HepG2 (cell line): Measurements from ENCODE around the gene F7. TPM values are rescaled to one million over a fixed set of nuclear protein-coding genes. Genes with fewer than 3 reads are reported as not detected.

Experiments
- E2F5 ChIP-seq: sonication (generic); formaldehyde crosslinking; conservative IDR thresholded peaks from 2 replicates; pipeline ENCODE4 v1.4.0; 2020; ENCODE audit warnings: missing genetic modification reagents
- GMEB1 ChIP-seq: sonication (generic); formaldehyde crosslinking; IDR thresholded peaks from 2 replicates; pipeline ENCODE4 v1.5.1; 2020; ENCODE audit warnings: missing genetic modification reagents, mild to moderate bottlenecking, borderline replicate concordance
- KIAA2018 ChIP-seq: sonication (generic); formaldehyde crosslinking; IDR thresholded peaks from 2 replicates; pipeline ENCODE4 v1.5.0; 2020; ENCODE audit warnings: mild to moderate bottlenecking, missing genetic modification reagents, borderline replicate concordance
- MTA3 ChIP-seq: sonication (generic); formaldehyde crosslinking; IDR thresholded peaks from 2 replicates; pipeline ENCODE4 v1.4.0; 2020; ENCODE audit warnings: missing genetic modification reagents
- NBN ChIP-seq: fragments of 450-650 bp; conservative IDR thresholded peaks from 2 replicates; pipeline ENCODE4 v1.6.1; 2017
- PLSCR1 ChIP-seq: sonication (generic); formaldehyde crosslinking; IDR thresholded peaks from 2 replicates; pipeline ENCODE4 v1.5.0; 2020; ENCODE audit warnings: missing genetic modification reagents, mild to moderate bottlenecking, borderline replicate concordance
- RNF219 ChIP-seq: sonication (generic); formaldehyde crosslinking; IDR thresholded peaks from 2 replicates; pipeline ENCODE4 v1.5.0; 2020; ENCODE audit warnings: mild to moderate bottlenecking, missing genetic modification reagents
- ZNF160 ChIP-seq: sonication (generic); formaldehyde crosslinking; IDR thresholded peaks from 2 replicates; pipeline ENCODE4 v1.8.0; 2022; ENCODE audit warnings: mild to moderate bottlenecking, inconsistent platforms, missing genetic modification reagents
- ZNF225 ChIP-seq: sonication (generic); formaldehyde crosslinking; IDR thresholded peaks from 2 replicates; pipeline ENCODE4 v1.4.0; 2020; ENCODE audit warnings: mild to moderate bottlenecking, missing genetic modification reagents
- ZNF556 ChIP-seq: sonication (generic); formaldehyde crosslinking; IDR thresholded peaks from 2 replicates; pipeline ENCODE4 v1.4.0; 2020; ENCODE audit warnings: mild to moderate bottlenecking, missing genetic modification reagents, borderline replicate concordance
- ZNF784 ChIP-seq: sonication (generic); formaldehyde crosslinking; IDR thresholded peaks from 2 replicates; pipeline ENCODE4 v1.5.1; 2020; ENCODE audit warnings: missing genetic modification reagents, mild to moderate bottlenecking, borderline replicate concordance
- ZNF879 ChIP-seq: sonication (generic); formaldehyde crosslinking; IDR thresholded peaks from 2 replicates; pipeline ENCODE4 v1.8.1; 2023; ENCODE audit warnings: missing genetic modification reagents
- ZZZ3 ChIP-seq: sonication (generic); formaldehyde crosslinking; IDR thresholded peaks from 2 replicates; pipeline ENCODE4 v1.4.0; 2020; ENCODE audit warnings: missing genetic modification reagents, mild to moderate bottlenecking, borderline replicate concordance
- polyA plus RNA-seq, 8 experiments: library from polyadenylated mRNA; depleted of rRNA in 3 of 8; stranded (reverse) in 7 of 8; unstranded in 1 of 8; fragments of >200 nt; fragmentation: Illumina TruSeq in 4 of 8; extraction: Trizol in 4 of 8; gene quantifications; 2 replicates each; pipeline versions ENCODE4 v1.2.1 to v1.2.3, GENCODE V29; 2011 to 2016; ENCODE audit warnings: low read depth in 4 of 8, missing spikeins in 1 of 8, mixed read lengths in 1 of 8; ENCODE audit not compliant: insufficient read depth in 1 of 8
- total RNA-seq, 5 experiments: library from RNA; depleted of rRNA; stranded (reverse); fragments of >200 nt; fragmentation: Illumina TruSeq; extraction: Trizol; gene quantifications; 2 replicates each; pipeline ENCODE4 v1.2.3, GENCODE V29; 2016; ENCODE audit warnings: low read depth in 1 of 5

The F7 gene
- total and polyA plus RNA-seq, 2 of the 13 experiments (the other 11 are each of a cell fraction or from before 2014, with no cell fraction given) = 12.6 to 26.5 TPM

GRCh38 chr13:113122550-113123225 is 17.1 kb downstream of the F7 start, which contains the start of gene F10 (continued):
- TF ChIP-seq ZNF784 (CRISPR knock-in tag) (peak; percentile 70; the same call in 1 of the 2 replicates), ZNF225 (CRISPR knock-in tag) (peak; percentile 78), RNF219 (CRISPR knock-in tag) (no peak), E2F5 (CRISPR knock-in tag) (0 out of 2 replicates have a peak, but pooled peaks have one; percentile 40), KIAA2018 (CRISPR knock-in tag) (no peak), NBN (no peak), GMEB1 (CRISPR knock-in tag) (peak; percentile 68; the same call in 1 of the 2 replicates), ZZZ3 (CRISPR knock-in tag) (peak; percentile 59; the same call in 1 of the 2 replicates), PLSCR1 (CRISPR knock-in tag) (no peak), ZNF160 (CRISPR knock-in tag) (peak; percentile 38; the same call in 1 of the 2 replicates), ZNF879 (no peak), ZNF556 (CRISPR knock-in tag) (peak; percentile 89), MTA3 (CRISPR knock-in tag) (no peak)
